ENCODE measurements around the gene CADM2. TPM values are rescaled to one million over a fixed set of nuclear protein-coding genes. Genes with fewer than 3 reads are reported as not detected.

Gene CADM2
- total and polyA plus RNA-seq, 2 experiments from 2014 or later: 13.3 to 47.5 TPM

GRCh38 chr3:84980456-84980855, 21.7 kb downstream of the CADM2 start (continued):
- TF ChIP-seq CTCF (conservative IDR thresholded peaks at IDR 0.05; ENCODE audit: low read depth in 2 of 2) (no peak), REST (IDR thresholded peaks at IDR 0.05; ENCODE audit: unreplicated experiment) (no peak), STAT1 (IDR thresholded peaks at IDR 0.05; ENCODE audit: unreplicated experiment) (no peak)

GRCh38 chr3:84983490-84983889, 24.7 kb downstream of the CADM2 start:
- Histone ChIP-seq H3K4me1 (ENCODE audit: insufficient read depth) (peaks cover 42% of the 10 kb centered on the region), H3K9me2 (ENCODE audit: insufficient read depth) (no peaks in the 10 kb centered on the region), H3K36me3 (ENCODE audit: insufficient read depth) (no peaks in the 10 kb centered on the region), H3K4me3 (no peak overlapping the region), H3K27ac (ENCODE audit: low read depth) (no peak overlapping the region), H3F3A (replicated peaks; ENCODE audit: low read depth) (no peaks in the 10 kb centered on the region), H3K4me2 (0 out of 2 replicates have a peak overlapping the region, but pooled peaks have one; percentile 16), H4K20me1 (replicated peaks; ENCODE audit: insufficient read depth) (no peaks in the 10 kb centered on the region), H2AFZ (no peak overlapping the region), H3K27me3 (ENCODE audit: insufficient read depth) (no peaks in the 10 kb centered on the region), H3K79me2 (replicated peaks; ENCODE audit: insufficient read depth) (no peaks in the 10 kb centered on the region; the same call in 1 of the 2 replicates)
- Mint-ChIP-seq H3K27ac (peak overlapping the region; percentile 51; the same call in 1 of the 2 replicates), H3K9me3 (no peaks in the 10 kb centered on the region; the same call in 2 of the 3 replicates), H3K27me3 (ENCODE audit: insufficient read depth, low read depth, poor library complexity) (no peaks in the 10 kb centered on the region), H3K4me1 (peaks cover 54% of the 10 kb centered on the region), H3K4me3 (no peak overlapping the region), H3K36me3 (ENCODE audit: low read depth) (no peaks in the 10 kb centered on the region)
- ATAC-seq (no peak), DNase-seq (ENCODE audit: low spot score) (no peak)
- TF ChIP-seq EZH2 (IDR thresholded peaks at IDR 0.05; ENCODE audit: low read depth, unreplicated experiment): no peak

- Mint-ChIP-seq H3K4me3 (peak overlapping the region; percentile 28; the same call in 1 of the 3 replicates), H3K27ac (peak overlapping the region; percentile 45; the same call in 1 of the 2 replicates), H3K36me3 (ENCODE audit: low read depth) (no peaks in the 10 kb centered on the region), H3K4me1 (peaks cover 53% of the 10 kb centered on the region), H3K9me3 (no peaks in the 10 kb centered on the region; the same call in 2 of the 3 replicates), H3K27me3 (ENCODE audit: insufficient read depth, low read depth, poor library complexity) (peaks cover 1% of the 10 kb centered on the region)
- no peak for DNase-seq (ENCODE audit: low spot score)
- Histone ChIP-seq H3F3A (replicated peaks; ENCODE audit: low read depth) (no peaks in the 10 kb centered on the region), H3K36me3 (ENCODE audit: insufficient read depth) (no peaks in the 10 kb centered on the region), H3K4me3 (0 out of 2 replicates have a peak overlapping the region, but pooled peaks have one; percentile 2), H2AFZ (no peak overlapping the region), H3K27me3 (ENCODE audit: insufficient read depth) (no peaks in the 10 kb centered on the region), H3K4me2 (0 out of 2 replicates have a peak overlapping the region, but pooled peaks have one; percentile 16), H3K79me2 (replicated peaks; ENCODE audit: insufficient read depth) (peaks cover under 1% of the 10 kb centered on the region; the same call in 1 of the 2 replicates), H3K27ac (ENCODE audit: low read depth) (no peak overlapping the region), H4K20me1 (replicated peaks; ENCODE audit: insufficient read depth) (no peaks in the 10 kb centered on the region), H3K4me1 (ENCODE audit: insufficient read depth) (peaks cover 42% of the 10 kb centered on the region), H3K9me2 (ENCODE audit: insufficient read depth) (no peaks in the 10 kb centered on the region)
- ATAC-seq: peak; percentile 89
- no peak for TF ChIP-seq CTCF (conservative IDR thresholded peaks at IDR 0.05; ENCODE audit: low read depth in 2 of 2)
- TF ChIP-seq EZH2phosphoT487 (IDR thresholded peaks at IDR 0.05; ENCODE audit: unreplicated experiment): no peak
- TF ChIP-seq STAT1 (IDR thresholded peaks at IDR 0.05; ENCODE audit: unreplicated experiment): no peak
- TF ChIP-seq NANOG (IDR thresholded peaks at IDR 0.05; ENCODE audit: borderline replicate concordance): no peak
- TF ChIP-seq JUNB (IDR thresholded peaks at IDR 0.05; ENCODE audit: unreplicated experiment): no peak
- TF ChIP-seq ZNF331 (CRISPR knock-in tag; IDR thresholded peaks at IDR 0.05; ENCODE audit: low read depth): no peak
- no peak for TF ChIP-seq EZH2 (IDR thresholded peaks at IDR 0.05; ENCODE audit: low read depth, unreplicated experiment)
- no peak for TF ChIP-seq CREB1 (CRISPR knock-in tag; IDR thresholded peaks at IDR 0.05; ENCODE audit: low read depth)
- no peak for TF ChIP-seq REST (IDR thresholded peaks at IDR 0.05; ENCODE audit: unreplicated experiment)
Observed at GRCh38 chr3:84984429-84984828, 25.6 kb downstream of the CADM2 start.
